ENCODE data around the gene AIFM3. TPM values are rescaled to one million over a fixed set of nuclear protein-coding genes. Genes with fewer than 3 reads are reported as not detected.

Gene AIFM3
- total RNA-seq, 2 donors from 2014 or later: 1.4 to 1.8 TPM

- intact Hi-C loops (cut with DNase I): loop anchor here (10.0 kb wide), 1 partner anchor 49 kb away; no protein-coding TSS in a partner anchor
- peaks cover 0 to 3% of the 10 kb centered on the region in 2 donors for H3K36me3 ChIP-seq
- peak; percentile 81 for DNase-seq (ENCODE audit: low spot score)
- H3K4me3 ChIP-seq: no peak overlapping the region
- peaks cover 4% of the 10 kb centered on the region for H3K4me1 ChIP-seq (replicated peaks)
- no peaks in the 10 kb centered on the region for H3K27me3 ChIP-seq (replicated peaks; ENCODE audit: insufficient read depth)
- TF ChIP-seq POLR2A (IDR thresholded peaks at IDR 0.05) (no peak), CTCF (IDR thresholded peaks at IDR 0.05) (no peak), POLR2AphosphoS5 (IDR thresholded peaks at IDR 0.05) (peak; percentile 88)
- 55% methylated on average over 8 of the region's 8 CpGs for WGBS
- H3K27ac ChIP-seq: peak overlapping the region; percentile 63 to 68
- H3K9me3 ChIP-seq: no peaks in the 10 kb centered on the region
Measured at GRCh38 chr22:20953668-20954500, 13.2 kb upstream of the AIFM3 start.

GRCh38 chr22:20955548-20955947 is 11.5 kb upstream of the AIFM3 start:
- Histone ChIP-seq H3K27me3 (replicated peaks; ENCODE audit: insufficient read depth) (no peaks in the 10 kb centered on the region), H3K27ac (no peak overlapping the region), H3K36me3 (peaks cover 0 to 3% of the 10 kb centered on the region in 2 donors), H3K9me3 (no peaks in the 10 kb centered on the region), H3K4me1 (replicated peaks) (peaks cover 4% of the 10 kb centered on the region), H3K4me3 (no peak overlapping the region)
- 84% methylated on average over 7 of the region's 7 CpGs for WGBS
- TF ChIP-seq CTCF (IDR thresholded peaks at IDR 0.05) (no peak), POLR2AphosphoS5 (IDR thresholded peaks at IDR 0.05) (no peak), POLR2A (IDR thresholded peaks at IDR 0.05) (no peak)
- intact Hi-C loops (cut with DNase I): loop anchor here (10.0 kb wide), 1 partner anchor 51 kb away; no protein-coding TSS in a partner anchor
- DNase-seq (ENCODE audit: low spot score): no peak

GRCh38 chr22:20956258-20957101 is 10.6 kb upstream of the AIFM3 start:
- TF ChIP-seq CTCF (IDR thresholded peaks at IDR 0.05) (no peak), POLR2AphosphoS5 (IDR thresholded peaks at IDR 0.05) (peak; percentile 6), POLR2A (IDR thresholded peaks at IDR 0.05) (no peak)
- Histone ChIP-seq H3K4me1 (replicated peaks) (peaks cover 4% of the 10 kb centered on the region), H3K27ac (peak overlapping the region; percentile 61 to 77), H3K27me3 (replicated peaks; ENCODE audit: insufficient read depth) (no peaks in the 10 kb centered on the region), H3K4me3 (peak overlapping the region; percentile 55 to 58), H3K9me3 (no peaks in the 10 kb centered on the region), H3K36me3 (no peaks in the 10 kb centered on the region)
- intact Hi-C loops (cut with DNase I): loop anchor here (10.0 kb wide), 1 partner anchor 52 kb away; no protein-coding TSS in a partner anchor
- WGBS: 48% methylated on average over 24 of the region's 27 CpGs
- DNase-seq (ENCODE audit: low spot score): no peak

- TF ChIP-seq CTCF (IDR thresholded peaks at IDR 0.05): no peak
- H3K27me3 ChIP-seq (replicated peaks; ENCODE audit: insufficient read depth): no peaks in the 10 kb centered on the region
- DNase-seq (ENCODE audit: low spot score): no peak
- peak overlapping the region; percentile 61 to 77 for H3K27ac ChIP-seq
- H3K4me1 ChIP-seq (replicated peaks): peaks cover 4% of the 10 kb centered on the region
- H3K9me3 ChIP-seq: no peaks in the 10 kb centered on the region
- under 1% methylated on average over 42 of the region's 59 CpGs for WGBS
- intact Hi-C loops (cut with DNase I): loop anchor here (10.0 kb wide), 1 partner anchor 52 kb away; no protein-coding TSS in a partner anchor
- no peaks in the 10 kb centered on the region for H3K36me3 ChIP-seq
- H3K4me3 ChIP-seq: peak overlapping the region; percentile 55 to 58
Measured at GRCh38 chr22:20957102-20957682, 9.9 kb upstream of the AIFM3 start.
